K562 treated with DMSO at 1 percent for 48 hours (cell line): ENCODE data around the gene HYKK. TPM values are rescaled to one million over a fixed set of nuclear protein-coding genes. Genes with fewer than 3 reads are reported as not detected.

ENCODE experiments used
- total RNA-seq: library from RNA; unstranded; fragments of 300-600 nt; gene quantifications from 2 replicates; pipeline ENCODE4 v1.2.3, GENCODE V29; 2022; ENCODE audit warnings: low replicate concordance; ENCODE audit errors: extremely low read depth

The HYKK gene, protein sequence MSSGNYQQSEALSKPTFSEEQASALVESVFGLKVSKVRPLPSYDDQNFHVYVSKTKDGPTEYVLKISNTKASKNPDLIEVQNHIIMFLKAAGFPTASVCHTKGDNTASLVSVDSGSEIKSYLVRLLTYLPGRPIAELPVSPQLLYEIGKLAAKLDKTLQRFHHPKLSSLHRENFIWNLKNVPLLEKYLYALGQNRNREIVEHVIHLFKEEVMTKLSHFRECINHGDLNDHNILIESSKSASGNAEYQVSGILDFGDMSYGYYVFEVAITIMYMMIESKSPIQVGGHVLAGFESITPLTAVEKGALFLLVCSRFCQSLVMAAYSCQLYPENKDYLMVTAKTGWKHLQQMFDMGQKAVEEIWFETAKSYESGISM
- total RNA-seq, result not detected in 2 replicates

DNA sequence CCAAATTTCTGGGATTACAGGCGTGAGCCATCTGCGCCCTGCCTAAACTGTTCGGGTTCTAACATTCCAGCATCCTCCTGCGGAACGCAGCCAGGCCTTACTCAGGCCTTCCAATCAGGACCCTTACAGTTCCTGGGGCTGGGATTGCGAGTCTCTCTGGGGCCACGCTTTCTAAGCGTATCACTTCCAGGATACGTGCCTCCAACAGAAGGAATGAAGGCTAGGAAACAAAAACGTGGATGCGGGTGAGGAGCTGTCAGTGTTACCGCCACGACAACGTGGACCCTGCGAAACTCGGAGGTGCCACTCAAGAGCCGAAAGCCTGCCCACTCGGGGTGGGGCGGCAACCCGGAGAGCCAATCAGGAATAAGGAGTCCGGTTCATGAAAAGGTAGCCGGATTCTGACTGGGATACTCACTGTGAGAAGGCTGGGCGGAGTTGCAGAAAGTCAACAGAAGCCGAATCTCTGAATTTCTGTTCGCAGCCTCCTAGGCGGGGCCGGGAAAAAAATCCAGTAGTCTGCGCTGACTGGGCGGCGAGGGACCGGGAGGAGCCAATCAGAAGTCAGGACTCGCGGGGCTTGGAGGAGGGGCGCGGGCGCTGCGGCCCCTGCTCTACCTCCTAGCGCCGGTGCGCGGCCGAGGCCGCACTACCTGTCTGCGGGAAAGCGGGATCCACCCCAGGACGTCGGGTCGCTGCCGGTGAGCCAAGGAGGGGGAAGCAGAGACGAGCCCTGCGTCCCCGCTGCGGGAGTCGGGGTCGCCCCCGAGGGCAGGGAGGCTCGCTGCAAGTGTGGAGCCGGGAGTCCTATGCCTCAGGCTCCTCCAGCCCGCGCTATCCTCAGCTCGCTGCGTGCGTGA is at the start of gene HYKK:
TSS of gene HYKK (plus strand) at position 607 of the 860 bp plus-strand sequence. CDS start 5,512 bp downstream, outside the sequence.

GRCh38 chr15:78540141-78540870 is 32.9 kb downstream of the HYKK start, which contains the start of gene PSMA4:
Gene PSMA4 (plus strand): TSS chr15:78540444. CDS start chr15:78541928, 1,484 bp downstream.

GRCh38 chr15:78565097-78565950 is 57.9 kb downstream of the HYKK start, which contains the start of gene CHRNA5:
Gene CHRNA5 (plus strand): TSS chr15:78565520. CDS start chr15:78565720, 200 bp downstream.

Other genes with a start within 250 kb of the HYKK start
- gene DNAJA4, start 243.0 kb upstream of the HYKK start, total RNA-seq, result not detected in 2 replicates
- gene SKIC8, start 208.0 kb upstream of the HYKK start, total RNA-seq, result not detected in 2 replicates
- not detected in 2 replicates for gene CRABP1, start 167.2 kb upstream of the HYKK start, total RNA-seq
- gene IREB2, start 69.4 kb upstream of the HYKK start, total RNA-seq, result not detected in 2 replicates
- 632 TPM in 1 of 2 replicates, not detected in the other for gene PSMA4, start 32.9 kb downstream of the HYKK start, total RNA-seq
- gene CHRNA5, start 57.9 kb downstream of the HYKK start, total RNA-seq, result not detected in 2 replicates
- gene CHRNA3, start 113.4 kb downstream of the HYKK start, total RNA-seq, result not detected in 2 replicates
- gene CHRNB4, start 133.6 kb downstream of the HYKK start, total RNA-seq, result not detected in 2 replicates